Calu3 (cell line): ENCODE results near the gene TSPYL1. TPM values are rescaled to one million over a fixed set of nuclear protein-coding genes. Genes with fewer than 3 reads are reported as not detected.

Source experiments
- BruUV-seq: library from RNA; stranded (reverse); fragments of 400-500 nt; replicated peaks from 2 replicates; lab custom pipeline; 2021; lab: Mats Ljungman, UMichigan
- CTCF ChIA-PET: fragments of 300-600 bp; sonication (Branson Sonifier 250); formaldehyde crosslinking; loops from one replicate; lab custom pipeline; 2022; ENCODE audit warnings: antibody characterized with exemption; lab: Charles Lee
- DNase-seq: peaks from one replicate; pipeline ENCODE4 v3.0.0; 2022
- H3K27ac Mint-ChIP-seq: one replicate; pipeline ENCODE4 v1.8.0; 2022; ENCODE audit warnings: mixed read lengths; ENCODE audit not compliant: unreplicated experiment
- H3K27me3 Mint-ChIP-seq: one replicate; pipeline ENCODE4 v1.8.0; 2022; ENCODE audit warnings: mixed read lengths; ENCODE audit not compliant: unreplicated experiment
- H3K36me3 Mint-ChIP-seq: one replicate; pipeline ENCODE4 v1.8.0; 2022; ENCODE audit warnings: mild to moderate bottlenecking, moderate library complexity, mixed read lengths; ENCODE audit not compliant: insufficient read depth, unreplicated experiment
- H3K4me1 Mint-ChIP-seq: one replicate; pipeline ENCODE4 v1.8.0; 2022; ENCODE audit warnings: mild to moderate bottlenecking, low read depth, mixed read lengths; ENCODE audit not compliant: unreplicated experiment
- H3K4me3 Mint-ChIP-seq: one replicate; pipeline ENCODE4 v1.8.0; 2022; ENCODE audit warnings: mild to moderate bottlenecking, low read depth, moderate library complexity, mixed read lengths; ENCODE audit not compliant: unreplicated experiment
- H3K9me3 Mint-ChIP-seq: one replicate; pipeline ENCODE4 v1.8.0; 2022; ENCODE audit warnings: low read depth, mixed read lengths; ENCODE audit not compliant: unreplicated experiment
- intact Hi-C: fragments of 100-400 bp; cut with micrococcal nuclease; formaldehyde crosslinking; loops from one replicate; pipeline ENCODE4 v1.10.0; 2022; ENCODE audit not compliant: unreplicated experiment
- total RNA-seq: library from RNA; stranded (reverse); gene quantifications from 2 replicates; pipeline ENCODE4 v1.2.3, GENCODE V29; 2022
- TF ChIP-seq, protein P1 (sequence below): fragments of 200-600 bp; IDR thresholded peaks from one replicate; pipeline ENCODE4 v1.8.0; 2022; ENCODE audit warnings: antibody characterized with exemption; ENCODE audit not compliant: unreplicated experiment

Gene TSPYL1
- total RNA-seq, 1 experiment from 2014 or later, result 79.0 TPM

DNA sequence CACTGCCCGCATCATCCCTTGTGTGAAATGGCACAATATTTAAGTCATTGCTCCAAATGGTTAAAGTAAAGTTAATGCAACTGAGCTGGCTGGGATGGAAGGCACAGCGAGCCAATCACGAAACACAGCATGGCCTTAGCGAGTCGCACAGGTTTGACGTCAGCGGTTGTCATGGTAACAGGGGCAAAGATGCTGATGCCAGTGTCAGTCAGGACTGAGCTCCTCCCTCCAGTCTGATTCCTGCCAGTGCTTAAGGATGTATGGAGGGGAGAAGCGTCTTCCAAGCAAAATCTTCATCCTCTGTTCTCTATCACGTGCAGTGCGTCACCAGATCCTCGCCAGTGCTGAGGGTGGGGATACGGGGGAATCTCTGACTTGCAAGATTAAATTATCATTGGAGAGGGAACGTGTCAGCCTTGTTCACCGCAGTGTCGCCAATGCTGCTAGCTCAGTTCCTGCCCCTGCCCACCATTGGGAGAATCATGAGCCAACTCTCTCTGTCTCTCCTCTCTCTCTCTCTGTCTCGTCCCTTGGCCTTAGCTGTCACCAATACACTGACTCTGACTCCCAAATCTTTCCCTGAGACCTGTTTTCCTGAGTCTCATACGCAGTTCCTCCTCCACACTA, 50.3 kb downstream of the TSPYL1 start:
- Mint-ChIP-seq H3K4me3 (no peak overlapping the region), H3K27ac (no peak overlapping the region)

More for the DNA sequence above, 50.3 kb downstream of the TSPYL1 start:
- no peaks in the 10 kb centered on the region for H3K9me3 Mint-ChIP-seq
- CTCF ChIA-PET, result no interaction called here
- intact Hi-C loops, result no loop called here
- DNase-seq, result no peak
- no peaks in the 10 kb centered on the region for H3K36me3 Mint-ChIP-seq
- H3K4me1 Mint-ChIP-seq, result no peaks in the 10 kb centered on the region
- TF ChIP-seq, protein P1, sequence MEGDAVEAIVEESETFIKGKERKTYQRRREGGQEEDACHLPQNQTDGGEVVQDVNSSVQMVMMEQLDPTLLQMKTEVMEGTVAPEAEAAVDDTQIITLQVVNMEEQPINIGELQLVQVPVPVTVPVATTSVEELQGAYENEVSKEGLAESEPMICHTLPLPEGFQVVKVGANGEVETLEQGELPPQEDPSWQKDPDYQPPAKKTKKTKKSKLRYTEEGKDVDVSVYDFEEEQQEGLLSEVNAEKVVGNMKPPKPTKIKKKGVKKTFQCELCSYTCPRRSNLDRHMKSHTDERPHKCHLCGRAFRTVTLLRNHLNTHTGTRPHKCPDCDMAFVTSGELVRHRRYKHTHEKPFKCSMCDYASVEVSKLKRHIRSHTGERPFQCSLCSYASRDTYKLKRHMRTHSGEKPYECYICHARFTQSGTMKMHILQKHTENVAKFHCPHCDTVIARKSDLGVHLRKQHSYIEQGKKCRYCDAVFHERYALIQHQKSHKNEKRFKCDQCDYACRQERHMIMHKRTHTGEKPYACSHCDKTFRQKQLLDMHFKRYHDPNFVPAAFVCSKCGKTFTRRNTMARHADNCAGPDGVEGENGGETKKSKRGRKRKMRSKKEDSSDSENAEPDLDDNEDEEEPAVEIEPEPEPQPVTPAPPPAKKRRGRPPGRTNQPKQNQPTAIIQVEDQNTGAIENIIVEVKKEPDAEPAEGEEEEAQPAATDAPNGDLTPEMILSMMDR, result no peak
- no TSS peak for BruUV-seq
- no peaks in the 10 kb centered on the region for H3K27me3 Mint-ChIP-seq

Other genes starting within 250 kb of the TSPYL1 start
- 21.1 and 21.2 TPM in 2 replicates for gene FRK, start 219.0 kb downstream of the TSPYL1 start, total RNA-seq
- 45.2 and 61.9 TPM in 2 replicates for gene NT5DC1, start 179.1 kb downstream of the TSPYL1 start, total RNA-seq
- not detected in 2 replicates for gene COL10A1, start 153.8 kb downstream of the TSPYL1 start, total RNA-seq
- gene TSPYL4, start 25.9 kb downstream of the TSPYL1 start, total RNA-seq, result 14.9 and 15.0 TPM in 2 replicates
- 28.6 and 43.8 TPM in 2 replicates for gene DSE, start 91.0 kb upstream of the TSPYL1 start, total RNA-seq
- 1.4 TPM in 1 of 2 replicates, not detected in the other for gene CALHM6, start 181.4 kb upstream of the TSPYL1 start, total RNA-seq
- 0.05 TPM in 1 of 2 replicates, not detected in the other for gene CALHM5, start 231.7 kb upstream of the TSPYL1 start, total RNA-seq